Heart left ventricle (tissue), 16 donors: ENCODE data around the gene BRD9. TPM values are rescaled to one million over a fixed set of nuclear protein-coding genes. Genes with fewer than 3 reads are reported as not detected.

Source experiments
- ATAC-seq, 4 donors: fragments of 200-7000 bp; cut with Tn5 transposase; one replicate each; pipeline ENCODE4 v1.9.1; 2020 to 2022; ENCODE audit warnings: moderate library complexity in 4 of 4, mild to moderate bottlenecking in 3 of 4, moderate number of reproducible peaks in 1 of 4
- DNase-seq, 5 donors: peaks; one replicate each; pipeline ENCODE4 v3.0.0-alpha.2; 2020
- H3K27ac ChIP-seq, 12 donors: fragments of 200-600 bp; sonication (generic) in 4 of 12; one replicate each; pipeline versions ENCODE4 v1.5.0 to v1.8.0; 2016 to 2022; ENCODE audit warnings: mild to moderate bottlenecking in 2 of 12
- H3K27me3 ChIP-seq, 9 donors: fragments of 200-600 bp; sonication (generic) in 2 of 9; one replicate each; pipeline versions ENCODE4 v1.5.1 to v1.8.0; 2016 to 2022; ENCODE audit warnings: mild to moderate bottlenecking in 3 of 9
- H3K36me3 ChIP-seq, 9 donors: fragments of 200-600 bp; sonication (generic) in 2 of 9; one replicate each; pipeline versions ENCODE4 v1.5.0 to v1.8.0; 2018 to 2022; ENCODE audit warnings: mild to moderate bottlenecking in 2 of 9
- H3K4me1 ChIP-seq, 12 donors: fragments of 200-600 bp; sonication (generic) in 4 of 12; one replicate each; pipeline versions ENCODE4 v1.5.0 to v1.8.0; 2016 to 2022; ENCODE audit warnings: mild to moderate bottlenecking in 3 of 12
- H3K4me3 ChIP-seq, 12 donors: fragments of 200-600 bp; sonication (generic) in 4 of 12; one replicate each; pipeline versions ENCODE4 v1.5.0 to v1.8.0; 2017 to 2022; ENCODE audit warnings: mild to moderate bottlenecking in 9 of 12, moderate library complexity in 4 of 12
- H3K9me3 ChIP-seq, 12 donors: fragments of 200-600 bp; sonication (generic) in 4 of 12; one replicate each; pipeline versions ENCODE4 v1.5.0 to v1.8.0; 2016 to 2022; ENCODE audit warnings: mild to moderate bottlenecking in 1 of 12
- CTCF ChIP-seq, 12 donors: fragments of 200-600 bp; sonication (generic) in 4 of 12; IDR thresholded peaks; one replicate each; pipeline versions ENCODE4 v1.5.0 to v1.8.0; 2018 to 2022; ENCODE audit warnings: antibody characterized with exemption in 12 of 12, mild to moderate bottlenecking in 5 of 12
- POLR2A ChIP-seq, 2 donors: fragments of 450-650 bp; IDR thresholded peaks; one replicate each; pipeline ENCODE4 v1.6.1; 2017; ENCODE audit warnings: antibody characterized with exemption in 2 of 2, mild to moderate bottlenecking in 2 of 2, moderate library complexity in 2 of 2
- WGBS, 4 donors: extraction: QIAGEN DNeasy Blood & Tissue Kit in 2 of 4; methylation state at CpG; one replicate each; pipeline versions ENCODE4 v1.1.5 to v1.1.7; 2013 to 2018; 5-methylcytosine and 5-hydroxymethylcytosine counted together
- intact Hi-C, 10 donors: fragments of 100-400 bp; cut with DNase I; formaldehyde crosslinking; loops; one replicate each; pipeline versions ENCODE4 v1.11.1 to v1.14.2; 2022
- polyA plus RNA-seq, 2 donors: library from polyadenylated mRNA; stranded (reverse); fragments of 200-250 nt; gene quantifications; one replicate each; pipeline ENCODE4 v1.2.3, GENCODE V29; 2013
- total RNA-seq, 9 donors: library from RNA; depleted of rRNA in 2 of 9; stranded (reverse); fragments of >200 nt in 2 of 9; fragmentation: NEBNext Ultra II Directional in 3 of 9; extraction: Animal tissue kit (Norgen Biotek cat#: 25700) in 3 of 9; gene quantifications; one replicate each; pipeline versions ENCODE4 v1.1.0 to v1.2.4, GENCODE V29; 2016 to 2023
- donor health status: ischemic (EF 13 %, LVEDD 7.1; RV severe dilation, severe dysfunction).
- donor health status: healthy with polysubstance abuse.
- donor health status: DM: no; HTN: yes; CAD: no.
- donor health status: DM: no; HTN: no; CAD: no.
- donor health status: ischemic (EF 25% LVEDD 6.9; RV normal size, moderate dysfunction).
- donor health status: ischemic (EF 25% LVEDD 5.7; RV mildly dilated, moderate dysfunction).
- donor health status: healthy.
- donor health status: DM: yes; HTN: yes; CAD: no.
- donor health status: ischemic (EF 35%, LVEDD 5.7; RV mildly dilated, moderate dysfunction).
- donor health status: nonischemic (EF 11% LVEDD 7.7; RV severe dilation, severe dysfunction).
- donor health status: DM: yes; HTN: yes; CAD: no.
- donor health status: PGD.
- donor health status: ischemic (EF 29% LVEDD 5.4; RV normal size, mild dysfunction).
- donor health status: nonischemic (EF 23%, LVEDD 6.1; RV moderate dilation, normal function).

Gene BRD9
- total and polyA plus RNA-seq, 11 donors: 17.5 to 32.1 (median 22.5) TPM

- DNase-seq: no peak
- no peaks in the 10 kb centered on the region for H3K27me3 ChIP-seq
- no peak for TF ChIP-seq POLR2A (IDR thresholded peaks at IDR 0.05)
- TF ChIP-seq CTCF (IDR thresholded peaks at IDR 0.05): no peak
- 82 to 85% (median 84%) methylated on average over 11 to 25 of the region's 25 CpGs for WGBS, 4 donors
- H3K4me1 ChIP-seq: no peaks in the 10 kb centered on the region
- intact Hi-C loops: no loop called here
- no peak for ATAC-seq
- H3K36me3 ChIP-seq: peaks cover 0 to 56% (median 51%) of the 10 kb centered on the region in 9 donors
- no peak overlapping the region for H3K27ac ChIP-seq
- H3K9me3 ChIP-seq: no peaks in the 10 kb centered on the region
- H3K4me3 ChIP-seq: no peak overlapping the region
These were observed 30.0 kb downstream of the BRD9 start for GRCh38 chr5:862367-863243.

- Histone ChIP-seq H3K4me3 (no peak overlapping the region), H3K27me3 (no peaks in the 10 kb centered on the region), H3K27ac (no peak overlapping the region), H3K4me1 (no peaks in the 10 kb centered on the region), H3K9me3 (no peaks in the 10 kb centered on the region), H3K36me3 (peaks cover 0 to 47% (median 42%) of the 10 kb centered on the region in 9 donors)
- TF ChIP-seq CTCF (IDR thresholded peaks at IDR 0.05) (no peak), POLR2A (IDR thresholded peaks at IDR 0.05) (no peak)
- ATAC-seq (peak in 1 of 4 donors; percentile 8), DNase-seq (no peak)
- intact Hi-C loops: no loop called here
- WGBS, 4 donors: 80 to 89% (median 84%) methylated on average over 13 to 22 of the region's 22 CpGs
These were observed 30.9 kb downstream of the BRD9 start for GRCh38 chr5:861442-862366.

DNA sequence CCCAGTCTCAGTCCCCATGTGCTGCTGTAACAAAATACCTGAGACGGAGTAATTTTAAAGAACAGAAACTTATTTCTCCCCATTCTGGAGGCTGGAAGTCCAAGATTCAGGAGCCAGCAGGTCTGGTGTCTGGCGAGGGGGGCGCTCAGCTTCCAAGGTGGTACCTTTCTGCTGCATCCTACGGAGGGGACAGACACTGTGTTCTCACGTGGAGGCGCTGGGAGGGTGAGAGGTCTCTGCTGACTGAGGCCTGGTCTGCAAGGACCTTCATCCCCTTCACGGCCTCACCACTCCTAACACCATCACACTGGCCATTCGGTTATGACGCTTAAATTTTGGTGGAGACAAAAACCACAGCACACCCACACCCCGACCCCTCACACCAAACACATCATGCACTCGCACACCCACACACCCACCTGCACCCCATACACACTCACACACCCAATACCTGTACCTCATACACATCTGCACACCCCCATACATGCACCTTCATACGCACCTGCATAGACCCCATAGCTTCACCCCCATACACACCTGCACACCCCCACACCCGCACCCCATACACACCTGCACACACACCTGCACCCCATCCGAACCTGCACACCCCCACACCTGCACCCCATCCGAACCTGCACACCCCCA, 32.0 kb downstream of the BRD9 start:
- ATAC-seq: no peak
- WGBS, 4 donors: 92 to 94% (median 94%) methylated on average over 15 of the region's 15 CpGs
- peaks cover 0 to 37% (median 32%) of the 10 kb centered on the region in 9 donors for H3K36me3 ChIP-seq

More for the DNA sequence above, 32.0 kb downstream of the BRD9 start:
- no peaks in the 10 kb centered on the region for H3K4me1 ChIP-seq
- no peak overlapping the region for H3K27ac ChIP-seq
- H3K9me3 ChIP-seq: no peaks in the 10 kb centered on the region
- DNase-seq: no peak
- H3K27me3 ChIP-seq: no peaks in the 10 kb centered on the region
- intact Hi-C loops: no loop called here
- no peak for TF ChIP-seq POLR2A (IDR thresholded peaks at IDR 0.05)
- no peak for TF ChIP-seq CTCF (IDR thresholded peaks at IDR 0.05)
- H3K4me3 ChIP-seq: no peak overlapping the region
